ENCODE measurements around the gene ELOVL5. TPM values are rescaled to one million over a fixed set of nuclear protein-coding genes. Genes with fewer than 3 reads are reported as not detected.

The ELOVL5 gene
- total RNA-seq, 1 experiment from 2014 or later: 121 TPM

- Histone ChIP-seq H2BK20ac (ENCODE audit: low read depth, low read length, poor library complexity, severe bottlenecking) (no peak overlapping the region), H2AK5ac (ENCODE audit: insufficient read length, low read length) (no peak overlapping the region), H3K79me1 (ENCODE audit: insufficient read depth, low read depth, low read length, poor library complexity, severe bottlenecking) (peaks cover 21% of the 10 kb centered on the region), H3K9me3 (ENCODE audit: control insufficient read depth, low read depth, low read length) (no peaks in the 10 kb centered on the region), H3K23ac (ENCODE audit: insufficient read length, low read depth, low read length) (peak overlapping the region; percentile 61), H4K20me1 (ENCODE audit: control insufficient read depth, insufficient read depth, insufficient read length) (no peaks in the 10 kb centered on the region), H3K4me2 (ENCODE audit: insufficient read depth, insufficient read length, low read length) (peak overlapping the region; percentile 19), H4K8ac (replicated peaks; ENCODE audit: insufficient read length, low read depth, low read length) (no peak overlapping the region), H2AFZ (ENCODE audit: low read length) (no peak overlapping the region), H3K79me2 (ENCODE audit: insufficient read depth, low read length) (peaks cover 83% of the 10 kb centered on the region), H3K4ac (ENCODE audit: low read depth, low read length) (no peak overlapping the region), H3K23me2 (ENCODE audit: insufficient read length, low read depth, low read length, poor library complexity, severe bottlenecking) (no peaks in the 10 kb centered on the region), H4K5ac (ENCODE audit: insufficient read length, low read depth, low read length) (no peak overlapping the region), H2BK12ac (ENCODE audit: insufficient read length, low read depth, low read length) (no peak overlapping the region), H3K4me1 (ENCODE audit: insufficient read depth, low read length) (peaks cover 19% of the 10 kb centered on the region), H3K9ac (ENCODE audit: extremely low read depth, insufficient read length, low read length) (no peak overlapping the region), H2BK5ac (ENCODE audit: insufficient read length, low read length) (no peak overlapping the region), H2BK120ac (ENCODE audit: low read depth, low read length, poor library complexity, severe bottlenecking) (no peak overlapping the region), H3K27me3 (ENCODE audit: insufficient read depth, low read length) (no peaks in the 10 kb centered on the region), H3K56ac (ENCODE audit: insufficient read length, low read depth, low read length) (no peak overlapping the region), H3K27ac (ENCODE audit: insufficient read length, low read depth, low read length) (no peak overlapping the region), H3K18ac (ENCODE audit: insufficient read length, low read depth, low read length) (no peak overlapping the region), H3K14ac (ENCODE audit: insufficient read depth, low read length) (no peak overlapping the region), H3T11ph (ENCODE audit: low read length) (no peak overlapping the region), H2BK15ac (ENCODE audit: low read depth, low read length) (no peak overlapping the region), H4K91ac (ENCODE audit: insufficient read length, low read depth, low read length) (no peak overlapping the region)
- WGBS (ENCODE audit: extremely low coverage, insufficient read length, low lambda C conversion rate): no CpG with 5 or more reads among the region's 4 CpGs
- no peak for DNase-seq
- peaks cover 11 to 16% (median 15%) of the 10 kb centered on the region in 3 experiments for H3K36me3 Mint-ChIP-seq (ENCODE audit: insufficient read depth in 1 of 3, low read depth in 3 of 3)
- peak overlapping the region in 2 of 3 experiments; percentile 7 to 76; a peak in 4 of 7 replicates for H3K27ac Mint-ChIP-seq
- H3K4me1 Mint-ChIP-seq: peaks cover 34 to 45% of the 10 kb centered on the region in 2 experiments
- TF ChIP-seq CTCF (conservative IDR thresholded peaks at IDR 0.05): no peak
- peak overlapping the region in 1 of 2 experiments; percentile 50; a peak in 1 of 5 replicates for H3K4me3 Mint-ChIP-seq
- no peaks in the 10 kb centered on the region for H3K9me3 Mint-ChIP-seq
- no peaks in the 10 kb centered on the region for H3K27me3 Mint-ChIP-seq (ENCODE audit: low read depth)
These were observed 12.7 kb downstream of the ELOVL5 start for GRCh38 chr6:53336070-53336469.

All from H9 (cell line).